Fibroblast of lung (primary cell): Measurements from ENCODE around the gene MGAT4A. TPM values are rescaled to one million over a fixed set of nuclear protein-coding genes. Genes with fewer than 3 reads are reported as not detected.

ENCODE experiments used
- DNase-seq, 2 donors: peaks; one replicate each; pipeline versions ENCODE4 v3.0.0 to v3.0.0-alpha.2; 2010; ENCODE audit warnings: low read depth in 2 of 2
- H2AFZ ChIP-seq: 2 replicates; pipeline ENCODE4 v1.5.1; 2012; ENCODE audit warnings: low read length, control low read depth, inconsistent platforms
- H3K27ac ChIP-seq: 2 replicates; pipeline ENCODE4 v1.5.1; 2011; ENCODE audit warnings: low read length, control low read depth; ENCODE audit not compliant: insufficient read depth
- H3K27me3 ChIP-seq: 2 replicates; pipeline ENCODE4 v1.5.1; 2011; ENCODE audit warnings: mild to moderate bottlenecking, low read length; ENCODE audit not compliant: control insufficient read depth, insufficient read depth
- H3K36me3 ChIP-seq: 2 replicates; pipeline ENCODE4 v1.5.1; 2011; ENCODE audit warnings: low read length; ENCODE audit not compliant: control insufficient read depth, insufficient read depth
- H3K4me1 ChIP-seq: 2 replicates; pipeline ENCODE4 v1.5.1; 2011; ENCODE audit warnings: low read length; ENCODE audit not compliant: control insufficient read depth, insufficient read depth; ENCODE audit errors: extremely low read depth
- H3K4me2 ChIP-seq: 2 replicates; pipeline ENCODE4 v1.5.1; 2011; ENCODE audit warnings: low read length, control low read depth; ENCODE audit not compliant: insufficient read depth; ENCODE audit errors: extremely low read depth
- H3K4me3 ChIP-seq, 4 experiments: fragments of 200-600 bp in 1 of 4; sonication (generic) in 1 of 4; replicated peaks in 1 of 4; 2 replicates each; pipeline ENCODE4 v1.5.1; 2011 to 2016; ENCODE audit warnings: low read length in 4 of 4, low read depth in 3 of 4, mild to moderate bottlenecking in 3 of 4, control low read depth in 2 of 4, inconsistent platforms in 1 of 4, mixed read lengths in 1 of 4; ENCODE audit not compliant: insufficient read depth in 1 of 4; ENCODE audit errors: control extremely low read depth in 1 of 4
- H3K79me2 ChIP-seq: 2 replicates; pipeline ENCODE4 v1.5.1; 2012; ENCODE audit warnings: mild to moderate bottlenecking, low read length, inconsistent platforms; ENCODE audit not compliant: control insufficient read depth, insufficient read depth
- H3K9ac ChIP-seq: 2 replicates; pipeline ENCODE4 v1.5.1; 2011; ENCODE audit warnings: mild to moderate bottlenecking, low read length, control low read depth; ENCODE audit not compliant: insufficient read depth
- H3K9me3 ChIP-seq: 2 replicates; pipeline ENCODE4 v1.5.1; 2012; ENCODE audit warnings: low read depth, low read length; ENCODE audit not compliant: control insufficient read depth, insufficient read depth
- H4K20me1 ChIP-seq: 2 replicates; pipeline ENCODE4 v1.5.1; 2011; ENCODE audit warnings: low read length; ENCODE audit not compliant: control insufficient read depth, insufficient read depth; ENCODE audit errors: extremely low read depth
- CTCF ChIP-seq, 2 donors: IDR thresholded peaks in 1 of 2; conservative IDR thresholded peaks in 1 of 2; 1 replicate in 1 of 2; 2 replicates in 1 of 2; pipeline ENCODE4 v1.5.1; 2011 to 2012; ENCODE audit warnings: low read length in 2 of 2, control low read depth in 1 of 2, inconsistent platforms in 1 of 2, low read depth in 1 of 2, mild to moderate bottlenecking in 1 of 2
- EZH2 ChIP-seq: IDR thresholded peaks from 2 replicates; pipeline ENCODE4 v1.5.1; 2012; ENCODE audit warnings: low read length, control low read depth, mild to moderate bottlenecking; ENCODE audit errors: missing control alignments
- polyA plus RNA-seq, 2 donors: library from polyadenylated mRNA; depleted of rRNA in 1 of 2; stranded (reverse) in 1 of 2; unstranded in 1 of 2; fragments of >200 nt; gene quantifications; 2 replicates each; pipeline ENCODE4 v1.2.1, GENCODE V29; 2011 to 2012; ENCODE audit warnings: missing spikeins in 1 of 2
- total RNA-seq: library from RNA; depleted of rRNA; stranded (reverse); fragments of >200 nt; gene quantifications from 2 replicates; pipeline ENCODE4 v1.2.1, GENCODE V29; 2014

MGAT4A gene
- total and polyA plus RNA-seq, 2 donors (not counting 1 experiment from before 2014, with no cell fraction given): 0.10 to 0.17 TPM

GRCh38 chr2:98696200-98696599 lies 34.7 kb downstream of the MGAT4A start:
- Histone ChIP-seq H3K4me1 (no peaks in the 10 kb centered on the region), H3K27ac (no peak overlapping the region), H3K4me3 (no peak overlapping the region), H3K9me3 (no peaks in the 10 kb centered on the region), H4K20me1 (no peaks in the 10 kb centered on the region), H3K9ac (no peak overlapping the region), H3K36me3 (no peaks in the 10 kb centered on the region), H3K4me2 (no peak overlapping the region), H2AFZ (no peak overlapping the region), H3K27me3 (no peaks in the 10 kb centered on the region), H3K79me2 (no peaks in the 10 kb centered on the region)
- DNase-seq: no peak
- TF ChIP-seq CTCF (conservative IDR thresholded peaks at IDR 0.05 in 1 of 2, IDR thresholded peaks at IDR 0.05 in 1 of 2; ENCODE audit: low read depth in 1 of 2, low read length in 2 of 2): no peak
- no peak for TF ChIP-seq EZH2

DNA sequence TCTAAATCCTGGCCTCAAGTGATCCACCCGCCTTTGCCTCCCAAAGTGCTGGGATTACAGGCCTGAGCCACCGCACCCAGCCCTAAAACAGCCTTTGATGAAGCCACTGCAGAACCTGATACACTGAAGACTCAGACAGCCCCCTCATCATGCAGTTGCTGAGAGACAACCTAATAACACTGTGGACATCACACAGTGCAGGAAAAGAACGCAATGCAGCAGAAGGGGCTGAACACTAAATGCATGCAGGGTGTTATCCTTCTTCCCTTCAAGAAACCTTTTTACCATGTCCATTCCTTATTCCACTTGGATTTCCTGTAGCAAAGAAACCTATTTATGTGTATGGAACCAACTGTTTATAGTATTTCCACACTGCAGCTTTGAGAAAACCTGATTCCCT lies 35.7 kb downstream of the MGAT4A start:
- Histone ChIP-seq H3K27ac (no peak overlapping the region), H3K9ac (no peak overlapping the region), H3K4me1 (no peaks in the 10 kb centered on the region), H3K36me3 (no peaks in the 10 kb centered on the region), H2AFZ (no peak overlapping the region), H3K4me3 (no peak overlapping the region), H3K79me2 (no peaks in the 10 kb centered on the region), H4K20me1 (no peaks in the 10 kb centered on the region), H3K4me2 (no peak overlapping the region), H3K27me3 (no peaks in the 10 kb centered on the region), H3K9me3 (no peaks in the 10 kb centered on the region)
- DNase-seq: no peak
- TF ChIP-seq EZH2: no peak
- no peak for TF ChIP-seq CTCF (conservative IDR thresholded peaks at IDR 0.05 in 1 of 2, IDR thresholded peaks at IDR 0.05 in 1 of 2; ENCODE audit: low read depth in 1 of 2, low read length in 2 of 2)

DNA sequence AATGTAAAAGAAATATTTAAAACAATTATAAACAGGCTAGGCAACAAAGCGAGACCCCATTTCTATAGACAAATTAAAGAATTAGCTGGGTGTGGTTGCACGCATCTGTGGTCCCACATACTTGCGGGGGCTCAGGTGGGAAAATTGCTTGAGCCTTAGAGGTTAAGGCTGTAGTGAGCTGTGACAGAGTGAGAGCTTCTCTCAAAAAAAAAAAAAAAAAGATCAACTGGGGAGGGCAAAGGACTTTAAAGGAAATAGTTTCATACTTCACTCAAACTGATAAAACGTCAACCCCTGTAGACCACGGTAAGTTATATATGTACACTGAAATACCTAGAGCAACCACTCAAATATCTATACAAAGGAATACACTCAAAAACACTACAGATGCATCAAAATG lies 37.5 kb downstream of the MGAT4A start:
- no peaks in the 10 kb centered on the region for H3K4me1 ChIP-seq
- TF ChIP-seq CTCF (conservative IDR thresholded peaks at IDR 0.05 in 1 of 2, IDR thresholded peaks at IDR 0.05 in 1 of 2; ENCODE audit: low read depth in 1 of 2, low read length in 2 of 2) (no peak), EZH2 (no peak)
- no peak overlapping the region for H3K27ac ChIP-seq
- H3K9me3 ChIP-seq: no peaks in the 10 kb centered on the region
- H3K9ac ChIP-seq: no peak overlapping the region
- no peak overlapping the region for H2AFZ ChIP-seq
- no peaks in the 10 kb centered on the region for H4K20me1 ChIP-seq
- DNase-seq: no peak
- no peaks in the 10 kb centered on the region for H3K36me3 ChIP-seq
- H3K4me3 ChIP-seq: no peak overlapping the region
- H3K79me2 ChIP-seq: no peaks in the 10 kb centered on the region
- H3K27me3 ChIP-seq: no peaks in the 10 kb centered on the region
- no peak overlapping the region for H3K4me2 ChIP-seq
